SK-N-SH treated with all-trans-retinoic acid at 6 μM for 48 hours (cell line): ENCODE results near the gene RASA3.

Source experiments
- ARNTL ChIP-seq: fragments of 450-650 bp; formaldehyde crosslinking; IDR thresholded peaks from 2 replicates; pipeline ENCODE4 v1.5.0; 2020; ENCODE audit warnings: low read depth, mild to moderate bottlenecking, moderate library complexity, borderline replicate concordance
- BACH2 ChIP-seq: fragments of 250-450 bp; sonication (Bioruptor Pico); IDR thresholded peaks from 2 replicates; pipeline ENCODE4 v1.9.0; 2021; ENCODE audit warnings: mild to moderate bottlenecking, borderline replicate concordance
- PATZ1 ChIP-seq: fragments of 250-450 bp; sonication (Bioruptor Pico); IDR thresholded peaks from 2 replicates; pipeline ENCODE4 v1.8.0; 2020; ENCODE audit warnings: mild to moderate bottlenecking, moderate library complexity, borderline replicate concordance
- TCF4 ChIP-seq: fragments of 250-450 bp; sonication (Bioruptor Pico); IDR thresholded peaks from 2 replicates; pipeline ENCODE4 v1.8.0; 2021; ENCODE audit warnings: mild to moderate bottlenecking, moderate library complexity, borderline replicate concordance

- no peak for TF ChIP-seq PATZ1 (CRISPR knock-in tag)
- no peak for TF ChIP-seq TCF4 (CRISPR knock-in tag)
- no peak for TF ChIP-seq BACH2 (CRISPR knock-in tag)
- TF ChIP-seq ARNTL (CRISPR knock-in tag) = no peak
Observed at GRCh38 chr13:113976711-113977684, 155.4 kb downstream of the RASA3 start.
